ENCODE data around the gene GABRB1. TPM values are rescaled to one million over a fixed set of nuclear protein-coding genes. Genes with fewer than 3 reads are reported as not detected.

The GABRB1 gene
- total and polyA plus RNA-seq, 2 of the 8 experiments (the other 6 are each of a cell fraction or from before 2014, with no cell fraction given), result 0.22 to 0.38 TPM

- TF ChIP-seq CHD7 (IDR thresholded peaks at IDR 0.05; ENCODE audit: insufficient replicate concordance, low read length) (no peak), GTF2F1 (IDR thresholded peaks at IDR 0.05; ENCODE audit: borderline replicate concordance, low read depth, low read length) (no peak), PHF8 (conservative IDR thresholded peaks at IDR 0.05; ENCODE audit: low read depth, low read length) (no peak), CBX8 (IDR thresholded peaks at IDR 0.05; ENCODE audit: borderline replicate concordance, low read depth, low read length) (no peak), CTCF (IDR thresholded peaks at IDR 0.05; ENCODE audit: control extremely low read depth in 1 of 3, insufficient read depth in 1 of 3, low read depth in 1 of 3, low read length in 3 of 3) (no peak)
Measured at GRCh38 chr4:47198791-47199190, 167.4 kb downstream of the GABRB1 start (continued).

All from H1 (cell line).